Trophoblast cell (in vitro differentiated cells and primary cell): ENCODE results near the gene SAMD9.

Experiments
- DNase-seq, 2 donors: peaks; one replicate each; pipeline ENCODE4 v3.0.0-alpha.2; 2016
- H2AFZ ChIP-seq: 2 replicates; pipeline ENCODE4 v1.6.1; 2013; ENCODE audit warnings: low read length, moderate library complexity, mild to moderate bottlenecking; ENCODE audit not compliant: insufficient read depth, poor library complexity
- H2AK5ac ChIP-seq: 2 replicates; pipeline ENCODE4 v1.6.1; 2013; ENCODE audit warnings: mild to moderate bottlenecking, low read length
- H2BK120ac ChIP-seq: 2 replicates; pipeline ENCODE4 v1.6.1; 2013; ENCODE audit warnings: low read length, mild to moderate bottlenecking, moderate library complexity; ENCODE audit not compliant: insufficient read depth, poor library complexity
- H2BK12ac ChIP-seq: 2 replicates; pipeline ENCODE4 v1.6.1; 2013; ENCODE audit warnings: mild to moderate bottlenecking, low read length, moderate library complexity
- H2BK5ac ChIP-seq: 2 replicates; pipeline ENCODE4 v1.6.1; 2013; ENCODE audit warnings: low read length, low read depth, moderate library complexity, mild to moderate bottlenecking; ENCODE audit not compliant: poor library complexity
- H3K14ac ChIP-seq: 2 replicates; pipeline ENCODE4 v1.6.1; 2013; ENCODE audit warnings: mild to moderate bottlenecking, low read length
- H3K18ac ChIP-seq: 2 replicates; pipeline ENCODE4 v1.6.1; 2013; ENCODE audit warnings: mild to moderate bottlenecking, low read length
- H3K23ac ChIP-seq: 2 replicates; pipeline ENCODE4 v1.6.1; 2013; ENCODE audit warnings: low read length
- H3K27ac ChIP-seq: 2 replicates; pipeline ENCODE4 v1.5.1; 2013; ENCODE audit warnings: low read depth, mild to moderate bottlenecking, inconsistent platforms, low read length, moderate library complexity
- H3K27me3 ChIP-seq: 2 replicates; pipeline ENCODE4 v1.6.1; 2013; ENCODE audit warnings: inconsistent platforms, mild to moderate bottlenecking, low read length, moderate library complexity; ENCODE audit not compliant: insufficient read depth
- H3K36me3 ChIP-seq, 2 experiments: 1 replicate in 1 of 2; 2 replicates in 1 of 2; pipeline ENCODE4 v1.6.1; 2013; ENCODE audit warnings: low read length in 2 of 2, mild to moderate bottlenecking in 2 of 2, moderate library complexity in 1 of 2; ENCODE audit not compliant: insufficient read depth in 2 of 2, control insufficient read depth in 1 of 2
- H3K4ac ChIP-seq: 2 replicates; pipeline ENCODE4 v1.6.1; 2013; ENCODE audit warnings: low read depth, mild to moderate bottlenecking, low read length, moderate library complexity
- H3K4me1 ChIP-seq, 2 experiments: 1 replicate in 1 of 2; 2 replicates in 1 of 2; pipeline ENCODE4 v1.6.1; 2013; ENCODE audit warnings: low read length in 2 of 2, mild to moderate bottlenecking in 2 of 2, moderate library complexity in 1 of 2; ENCODE audit not compliant: insufficient read depth in 2 of 2, control insufficient read depth in 1 of 2
- H3K4me2 ChIP-seq: 2 replicates; pipeline ENCODE4 v1.6.1; 2013; ENCODE audit warnings: inconsistent platforms, mild to moderate bottlenecking, low read length, moderate library complexity
- H3K4me3 ChIP-seq: 2 replicates; pipeline ENCODE4 v1.5.1; 2013; ENCODE audit warnings: mild to moderate bottlenecking, low read depth, low read length, inconsistent platforms
- H3K79me1 ChIP-seq: one replicate; pipeline ENCODE4 v1.6.1; 2013; ENCODE audit warnings: low read length
- H3K79me2 ChIP-seq: 2 replicates; pipeline ENCODE4 v1.6.1; 2013; ENCODE audit warnings: low read length, mild to moderate bottlenecking; ENCODE audit not compliant: control insufficient read depth, insufficient read depth, poor library complexity
- H3K9ac ChIP-seq: 2 replicates; pipeline ENCODE4 v1.6.1; 2013; ENCODE audit warnings: mild to moderate bottlenecking, low read length
- H3K9me3 ChIP-seq: 2 replicates; pipeline ENCODE4 v1.6.1; 2013; ENCODE audit warnings: low read depth, mild to moderate bottlenecking, control low read depth, inconsistent platforms, low read length; ENCODE audit not compliant: insufficient read depth
- H4K12ac ChIP-seq: 2 replicates; pipeline ENCODE4 v1.6.1; 2013; ENCODE audit warnings: low read depth, mild to moderate bottlenecking, low read length, moderate library complexity
- H4K8ac ChIP-seq: 2 replicates; pipeline ENCODE4 v1.6.1; 2013; ENCODE audit warnings: low read depth, mild to moderate bottlenecking, low read length, moderate library complexity
- H4K91ac ChIP-seq: one replicate; pipeline ENCODE4 v1.6.1; 2013; ENCODE audit warnings: low read depth, mild to moderate bottlenecking, low read length, moderate library complexity
- WGBS: extraction: QIAGEN DNeasy Blood & Tissue Kit; methylation state at CpG from one replicate; pipeline ENCODE4 v1.1.7; 2013; ENCODE audit warnings: missing lambda C conversion rate; ENCODE audit not compliant: insufficient read length, insufficient coverage; ENCODE audit errors: extremely low coverage; 5-methylcytosine and 5-hydroxymethylcytosine counted together

SAMD9 gene

DNA sequence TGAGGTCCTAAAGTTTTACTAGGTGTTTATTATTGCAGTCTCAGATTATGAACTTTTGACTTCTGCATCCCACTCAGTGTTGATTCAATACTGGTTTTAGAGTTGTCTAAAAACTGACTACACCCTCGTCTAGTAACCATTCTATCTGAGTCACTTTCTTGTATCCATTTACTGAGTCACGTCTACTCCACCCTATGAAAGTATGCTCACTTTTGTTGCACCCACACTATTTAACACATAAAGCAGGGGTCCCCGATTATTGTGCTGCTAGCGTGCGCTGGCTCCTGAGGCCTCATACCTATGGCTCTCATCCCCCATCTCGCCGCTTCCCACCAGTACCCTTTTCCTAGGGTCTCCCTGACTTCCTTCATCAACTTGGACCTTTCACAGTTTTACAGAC lies 2.0 kb downstream of the SAMD9 start:
- Histone ChIP-seq H3K9me3 (no peaks in the 10 kb centered on the region), H2BK5ac (no peak overlapping the region)
- WGBS, result no CpG with 5 or more reads among the region's 7 CpGs

DNA sequence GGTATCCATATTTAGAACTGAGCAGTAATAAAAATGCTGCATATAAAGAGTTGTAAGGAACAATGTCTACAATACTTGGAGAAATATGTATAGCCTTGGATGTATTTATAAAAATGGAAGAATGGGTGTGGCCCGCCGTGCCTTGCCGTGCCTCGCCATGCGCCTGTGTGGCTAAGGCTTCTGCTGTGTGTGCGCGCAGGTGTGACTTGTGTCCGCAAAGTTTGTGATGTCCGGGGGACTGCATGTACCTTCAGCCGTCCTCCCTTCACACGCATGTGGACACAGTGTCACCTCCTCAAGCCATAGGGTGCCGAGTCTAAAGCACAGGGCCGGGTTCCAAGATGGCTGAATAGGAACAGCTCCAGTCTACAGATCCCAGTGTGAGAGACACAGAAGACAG lies 9.8 kb downstream of the SAMD9 start:
- H4K91ac ChIP-seq, result no peak overlapping the region
- H2BK120ac ChIP-seq, result no peak overlapping the region
- no peak overlapping the region for H3K4ac ChIP-seq
- H3K79me1 ChIP-seq, result no peaks in the 10 kb centered on the region
- H3K9ac ChIP-seq, result no peak overlapping the region
- no peak for DNase-seq
- H2AK5ac ChIP-seq, result no peak overlapping the region
- WGBS, result no CpG with 5 or more reads among the region's 13 CpGs
- H2BK5ac ChIP-seq, result no peak overlapping the region
- no peak overlapping the region for H4K8ac ChIP-seq
- H3K27ac ChIP-seq, result no peak overlapping the region
- H3K27me3 ChIP-seq, result no peaks in the 10 kb centered on the region
- no peaks in the 10 kb centered on the region for H3K4me1 ChIP-seq
- H3K4me3 ChIP-seq, result no peak overlapping the region
- no peak overlapping the region for H2AFZ ChIP-seq
- H3K23ac ChIP-seq, result no peak overlapping the region
- no peak overlapping the region for H2BK12ac ChIP-seq
- no peak overlapping the region for H3K4me2 ChIP-seq
- peaks cover 6% of the 10 kb centered on the region for H3K9me3 ChIP-seq
- no peaks in the 10 kb centered on the region for H3K79me2 ChIP-seq
- no peak overlapping the region for H3K14ac ChIP-seq
- H3K36me3 ChIP-seq, result no peaks in the 10 kb centered on the region
- no peak overlapping the region for H4K12ac ChIP-seq
- no peak overlapping the region for H3K18ac ChIP-seq

More for the DNA sequence above, 2.0 kb downstream of the SAMD9 start:
- Histone ChIP-seq H3K4me3 (no peak overlapping the region), H4K8ac (no peak overlapping the region), H3K4me1 (no peaks in the 10 kb centered on the region), H4K12ac (no peak overlapping the region), H3K4me2 (no peak overlapping the region), H2BK12ac (no peak overlapping the region), H3K27ac (no peak overlapping the region), H3K14ac (no peak overlapping the region), H3K36me3 (no peaks in the 10 kb centered on the region), H3K4ac (no peak overlapping the region), H2AK5ac (no peak overlapping the region), H3K23ac (no peak overlapping the region), H3K9ac (no peak overlapping the region), H3K18ac (no peak overlapping the region), H3K79me2 (no peaks in the 10 kb centered on the region), H4K91ac (no peak overlapping the region), H2AFZ (no peak overlapping the region), H3K27me3 (no peaks in the 10 kb centered on the region), H2BK120ac (no peak overlapping the region), H3K79me1 (no peaks in the 10 kb centered on the region)
- DNase-seq, result no peak

DNA sequence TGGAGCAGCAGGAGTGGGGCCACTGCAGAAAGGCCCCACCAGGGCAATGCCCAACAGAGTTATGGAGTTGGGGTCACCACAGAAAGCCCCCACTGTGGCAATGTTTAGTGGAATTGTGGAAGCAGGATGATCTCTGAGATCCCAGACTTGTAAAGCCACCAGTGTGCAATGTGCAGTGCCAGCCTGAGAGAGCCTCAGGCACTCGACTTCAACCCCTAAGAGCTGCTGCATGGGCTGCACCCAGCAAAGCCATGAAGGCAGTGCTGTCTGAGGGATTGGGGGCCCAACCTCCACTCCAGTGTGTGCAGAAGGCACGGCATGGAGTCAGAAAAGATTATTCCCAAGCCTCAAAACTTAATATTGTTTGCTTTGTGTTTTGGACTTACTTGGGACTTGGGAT lies 20.4 kb downstream of the SAMD9 start:
- Histone ChIP-seq H3K4me3 (no peak overlapping the region), H3K4me2 (no peak overlapping the region)
- no CpG with 5 or more reads among the region's 2 CpGs for WGBS

DNA sequence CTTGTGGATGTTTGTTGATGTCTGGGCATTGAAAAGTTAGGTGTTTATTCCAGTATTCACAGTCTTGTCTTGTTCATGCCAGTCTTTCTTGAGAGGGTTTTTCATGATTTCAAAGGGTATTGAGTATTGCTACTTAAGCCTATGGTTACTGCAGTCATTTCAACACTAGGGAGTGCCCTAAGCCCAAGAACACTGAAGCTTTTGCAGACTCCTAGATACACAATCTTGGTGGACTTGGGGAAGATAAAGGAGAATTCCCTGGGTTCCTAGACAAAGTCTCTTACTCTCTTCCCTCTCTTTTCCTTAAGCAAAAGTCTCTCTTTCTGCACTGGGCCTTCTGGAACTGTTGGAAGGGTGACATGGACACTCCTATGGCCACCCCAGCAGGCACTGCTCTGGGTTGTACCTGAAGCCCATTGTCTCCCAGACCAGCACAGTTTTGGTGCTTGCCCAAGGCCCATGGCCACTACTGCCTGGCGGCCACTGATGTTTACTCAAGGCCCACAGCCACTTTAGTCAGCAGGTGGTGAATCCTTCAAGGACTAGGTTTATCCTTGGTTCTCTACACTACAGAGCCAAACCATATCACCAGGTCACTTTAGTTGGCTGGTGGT lies 24.9 kb downstream of the SAMD9 start:
- no peak overlapping the region for H3K14ac ChIP-seq
- H3K9me3 ChIP-seq, result no peaks in the 10 kb centered on the region
- H3K4ac ChIP-seq, result no peak overlapping the region
- no peak overlapping the region for H2BK12ac ChIP-seq
- peak in 1 of 2 donors; percentile 51 for DNase-seq
- H3K4me3 ChIP-seq, result no peak overlapping the region
- H3K4me1 ChIP-seq, result no peaks in the 10 kb centered on the region
- H4K12ac ChIP-seq, result no peak overlapping the region
- H2AFZ ChIP-seq, result no peak overlapping the region
- no peaks in the 10 kb centered on the region for H3K27me3 ChIP-seq
- no peaks in the 10 kb centered on the region for H3K79me2 ChIP-seq
- no peak overlapping the region for H3K23ac ChIP-seq
- no peaks in the 10 kb centered on the region for H3K36me3 ChIP-seq
- H2BK120ac ChIP-seq, result no peak overlapping the region
- no peaks in the 10 kb centered on the region for H3K79me1 ChIP-seq
- H2AK5ac ChIP-seq, result no peak overlapping the region
- H2BK5ac ChIP-seq, result no peak overlapping the region
- H3K4me2 ChIP-seq, result no peak overlapping the region
- H3K9ac ChIP-seq, result peak overlapping the region; percentile 18
- H3K27ac ChIP-seq, result no peak overlapping the region
- H4K91ac ChIP-seq, result no peak overlapping the region
- no CpG with 5 or more reads among the region's 1 CpG for WGBS
- H3K18ac ChIP-seq, result no peak overlapping the region
- H4K8ac ChIP-seq, result no peak overlapping the region

More for the DNA sequence above, 20.4 kb downstream of the SAMD9 start:
- Histone ChIP-seq H4K12ac (no peak overlapping the region), H3K79me1 (no peaks in the 10 kb centered on the region), H3K9me3 (no peaks in the 10 kb centered on the region), H3K79me2 (no peaks in the 10 kb centered on the region), H2BK120ac (no peak overlapping the region), H3K27me3 (no peaks in the 10 kb centered on the region), H2BK12ac (no peak overlapping the region), H3K4me1 (no peaks in the 10 kb centered on the region), H2BK5ac (no peak overlapping the region), H3K14ac (no peak overlapping the region), H2AK5ac (no peak overlapping the region), H3K36me3 (no peaks in the 10 kb centered on the region), H3K4ac (no peak overlapping the region), H4K8ac (no peak overlapping the region), H3K23ac (no peak overlapping the region), H4K91ac (no peak overlapping the region), H3K18ac (no peak overlapping the region), H3K27ac (no peak overlapping the region), H3K9ac (no peak overlapping the region), H2AFZ (no peak overlapping the region)
- DNase-seq, result no peak
